ENCODE measurements around the gene WDHD1.

DNA sequence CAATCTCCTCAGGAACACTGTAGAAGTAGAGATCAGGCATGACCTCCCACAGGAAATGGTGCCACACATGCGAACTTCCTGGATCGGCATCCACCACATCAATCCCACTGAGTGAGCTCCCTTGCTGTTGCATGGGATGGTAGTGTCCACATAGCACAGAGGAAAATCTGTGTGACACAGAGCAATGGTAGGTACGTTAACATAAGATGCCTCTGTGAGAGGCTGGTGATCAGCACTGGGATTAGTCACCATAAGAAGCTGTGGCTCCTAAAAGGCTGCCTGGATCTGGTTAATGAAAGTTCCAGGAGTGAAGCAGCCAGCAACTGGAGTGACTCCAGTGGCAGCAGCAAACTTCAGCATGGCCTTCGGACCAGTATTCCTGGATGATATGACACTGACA lies 21.8 kb downstream of the WDHD1 start:
- TF ChIP-seq, protein P1, sequence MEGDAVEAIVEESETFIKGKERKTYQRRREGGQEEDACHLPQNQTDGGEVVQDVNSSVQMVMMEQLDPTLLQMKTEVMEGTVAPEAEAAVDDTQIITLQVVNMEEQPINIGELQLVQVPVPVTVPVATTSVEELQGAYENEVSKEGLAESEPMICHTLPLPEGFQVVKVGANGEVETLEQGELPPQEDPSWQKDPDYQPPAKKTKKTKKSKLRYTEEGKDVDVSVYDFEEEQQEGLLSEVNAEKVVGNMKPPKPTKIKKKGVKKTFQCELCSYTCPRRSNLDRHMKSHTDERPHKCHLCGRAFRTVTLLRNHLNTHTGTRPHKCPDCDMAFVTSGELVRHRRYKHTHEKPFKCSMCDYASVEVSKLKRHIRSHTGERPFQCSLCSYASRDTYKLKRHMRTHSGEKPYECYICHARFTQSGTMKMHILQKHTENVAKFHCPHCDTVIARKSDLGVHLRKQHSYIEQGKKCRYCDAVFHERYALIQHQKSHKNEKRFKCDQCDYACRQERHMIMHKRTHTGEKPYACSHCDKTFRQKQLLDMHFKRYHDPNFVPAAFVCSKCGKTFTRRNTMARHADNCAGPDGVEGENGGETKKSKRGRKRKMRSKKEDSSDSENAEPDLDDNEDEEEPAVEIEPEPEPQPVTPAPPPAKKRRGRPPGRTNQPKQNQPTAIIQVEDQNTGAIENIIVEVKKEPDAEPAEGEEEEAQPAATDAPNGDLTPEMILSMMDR (conservative IDR thresholded peaks at IDR 0.05; ENCODE audit: low read length), result no peak
- no peak for TF ChIP-seq EZH2phosphoT487 (IDR thresholded peaks at IDR 0.05; ENCODE audit: borderline replicate concordance, low read depth, low read length)
